H1 (cell line): Measurements from ENCODE around the gene SLIT3.

Experiments
- ASH2L ChIP-seq: fragments of 200-600, 300-600 bp; sonication (generic); IDR thresholded peaks from one replicate; pipeline ENCODE4 v1.7.1; 2017; ENCODE audit warnings: low read length
- CTCF ChIP-seq, 3 experiments: IDR thresholded peaks; 1 replicate in 2 of 3; 2 replicates in 1 of 3; pipeline versions ENCODE4 v1.5.1 to v1.6.1; 2011; ENCODE audit warnings: low read length in 3 of 3, mild to moderate bottlenecking in 3 of 3, inconsistent platforms in 2 of 3, low read depth in 1 of 3, moderate library complexity in 1 of 3; ENCODE audit not compliant: insufficient read depth in 1 of 3; ENCODE audit errors: control extremely low read depth in 1 of 3
- EGR1 ChIP-seq: IDR thresholded peaks from 2 replicates; pipeline ENCODE4 v1.6.1; 2011; ENCODE audit warnings: low read depth, low read length, borderline replicate concordance
- GABPA ChIP-seq: IDR thresholded peaks from 2 replicates; pipeline ENCODE4 v1.6.1; 2011; ENCODE audit warnings: mild to moderate bottlenecking, low read length, moderate library complexity, borderline replicate concordance; ENCODE audit not compliant: insufficient read depth
- KDM1A ChIP-seq: fragments of 200-600, 300-600 bp; sonication (generic); IDR thresholded peaks from 2 replicates; pipeline ENCODE4 v1.7.1; 2016; ENCODE audit warnings: mild to moderate bottlenecking, low read length, borderline replicate concordance
- YY1 ChIP-seq: IDR thresholded peaks from 2 replicates; pipeline ENCODE4 v1.6.1; 2011; ENCODE audit warnings: low read depth, mild to moderate bottlenecking, low read length
- TF ChIP-seq, protein P1 (sequence below): fragments of 300-600 bp; sonication (generic); IDR thresholded peaks from 2 replicates; pipeline ENCODE4 v1.7.1; 2012; ENCODE audit warnings: low read length, moderate library complexity, mild to moderate bottlenecking, inconsistent platforms; ENCODE audit not compliant: insufficient replicate concordance

DNA sequence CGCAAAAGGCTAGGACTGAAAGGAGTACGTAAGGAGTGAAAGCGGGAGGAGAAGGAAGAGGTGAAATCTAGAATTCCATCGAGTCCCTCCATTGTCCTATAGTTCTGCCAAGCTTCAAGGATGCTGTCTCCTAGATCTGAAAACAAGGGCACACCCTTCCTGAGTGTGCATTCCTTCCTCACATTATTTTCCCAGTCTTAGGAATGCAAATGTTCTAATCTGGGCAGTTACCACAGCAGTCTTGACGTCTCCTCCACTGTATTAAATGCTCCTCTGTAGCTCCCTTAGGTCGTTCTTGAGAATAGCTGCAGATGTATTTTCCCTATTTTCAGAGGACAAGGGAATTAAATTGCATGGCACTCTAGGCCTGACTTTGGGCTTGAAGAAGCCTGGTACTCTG is 127.6 kb downstream of the SLIT3 start:
- TF ChIP-seq GABPA = no peak
- TF ChIP-seq KDM1A = no peak
- TF ChIP-seq, protein P1, sequence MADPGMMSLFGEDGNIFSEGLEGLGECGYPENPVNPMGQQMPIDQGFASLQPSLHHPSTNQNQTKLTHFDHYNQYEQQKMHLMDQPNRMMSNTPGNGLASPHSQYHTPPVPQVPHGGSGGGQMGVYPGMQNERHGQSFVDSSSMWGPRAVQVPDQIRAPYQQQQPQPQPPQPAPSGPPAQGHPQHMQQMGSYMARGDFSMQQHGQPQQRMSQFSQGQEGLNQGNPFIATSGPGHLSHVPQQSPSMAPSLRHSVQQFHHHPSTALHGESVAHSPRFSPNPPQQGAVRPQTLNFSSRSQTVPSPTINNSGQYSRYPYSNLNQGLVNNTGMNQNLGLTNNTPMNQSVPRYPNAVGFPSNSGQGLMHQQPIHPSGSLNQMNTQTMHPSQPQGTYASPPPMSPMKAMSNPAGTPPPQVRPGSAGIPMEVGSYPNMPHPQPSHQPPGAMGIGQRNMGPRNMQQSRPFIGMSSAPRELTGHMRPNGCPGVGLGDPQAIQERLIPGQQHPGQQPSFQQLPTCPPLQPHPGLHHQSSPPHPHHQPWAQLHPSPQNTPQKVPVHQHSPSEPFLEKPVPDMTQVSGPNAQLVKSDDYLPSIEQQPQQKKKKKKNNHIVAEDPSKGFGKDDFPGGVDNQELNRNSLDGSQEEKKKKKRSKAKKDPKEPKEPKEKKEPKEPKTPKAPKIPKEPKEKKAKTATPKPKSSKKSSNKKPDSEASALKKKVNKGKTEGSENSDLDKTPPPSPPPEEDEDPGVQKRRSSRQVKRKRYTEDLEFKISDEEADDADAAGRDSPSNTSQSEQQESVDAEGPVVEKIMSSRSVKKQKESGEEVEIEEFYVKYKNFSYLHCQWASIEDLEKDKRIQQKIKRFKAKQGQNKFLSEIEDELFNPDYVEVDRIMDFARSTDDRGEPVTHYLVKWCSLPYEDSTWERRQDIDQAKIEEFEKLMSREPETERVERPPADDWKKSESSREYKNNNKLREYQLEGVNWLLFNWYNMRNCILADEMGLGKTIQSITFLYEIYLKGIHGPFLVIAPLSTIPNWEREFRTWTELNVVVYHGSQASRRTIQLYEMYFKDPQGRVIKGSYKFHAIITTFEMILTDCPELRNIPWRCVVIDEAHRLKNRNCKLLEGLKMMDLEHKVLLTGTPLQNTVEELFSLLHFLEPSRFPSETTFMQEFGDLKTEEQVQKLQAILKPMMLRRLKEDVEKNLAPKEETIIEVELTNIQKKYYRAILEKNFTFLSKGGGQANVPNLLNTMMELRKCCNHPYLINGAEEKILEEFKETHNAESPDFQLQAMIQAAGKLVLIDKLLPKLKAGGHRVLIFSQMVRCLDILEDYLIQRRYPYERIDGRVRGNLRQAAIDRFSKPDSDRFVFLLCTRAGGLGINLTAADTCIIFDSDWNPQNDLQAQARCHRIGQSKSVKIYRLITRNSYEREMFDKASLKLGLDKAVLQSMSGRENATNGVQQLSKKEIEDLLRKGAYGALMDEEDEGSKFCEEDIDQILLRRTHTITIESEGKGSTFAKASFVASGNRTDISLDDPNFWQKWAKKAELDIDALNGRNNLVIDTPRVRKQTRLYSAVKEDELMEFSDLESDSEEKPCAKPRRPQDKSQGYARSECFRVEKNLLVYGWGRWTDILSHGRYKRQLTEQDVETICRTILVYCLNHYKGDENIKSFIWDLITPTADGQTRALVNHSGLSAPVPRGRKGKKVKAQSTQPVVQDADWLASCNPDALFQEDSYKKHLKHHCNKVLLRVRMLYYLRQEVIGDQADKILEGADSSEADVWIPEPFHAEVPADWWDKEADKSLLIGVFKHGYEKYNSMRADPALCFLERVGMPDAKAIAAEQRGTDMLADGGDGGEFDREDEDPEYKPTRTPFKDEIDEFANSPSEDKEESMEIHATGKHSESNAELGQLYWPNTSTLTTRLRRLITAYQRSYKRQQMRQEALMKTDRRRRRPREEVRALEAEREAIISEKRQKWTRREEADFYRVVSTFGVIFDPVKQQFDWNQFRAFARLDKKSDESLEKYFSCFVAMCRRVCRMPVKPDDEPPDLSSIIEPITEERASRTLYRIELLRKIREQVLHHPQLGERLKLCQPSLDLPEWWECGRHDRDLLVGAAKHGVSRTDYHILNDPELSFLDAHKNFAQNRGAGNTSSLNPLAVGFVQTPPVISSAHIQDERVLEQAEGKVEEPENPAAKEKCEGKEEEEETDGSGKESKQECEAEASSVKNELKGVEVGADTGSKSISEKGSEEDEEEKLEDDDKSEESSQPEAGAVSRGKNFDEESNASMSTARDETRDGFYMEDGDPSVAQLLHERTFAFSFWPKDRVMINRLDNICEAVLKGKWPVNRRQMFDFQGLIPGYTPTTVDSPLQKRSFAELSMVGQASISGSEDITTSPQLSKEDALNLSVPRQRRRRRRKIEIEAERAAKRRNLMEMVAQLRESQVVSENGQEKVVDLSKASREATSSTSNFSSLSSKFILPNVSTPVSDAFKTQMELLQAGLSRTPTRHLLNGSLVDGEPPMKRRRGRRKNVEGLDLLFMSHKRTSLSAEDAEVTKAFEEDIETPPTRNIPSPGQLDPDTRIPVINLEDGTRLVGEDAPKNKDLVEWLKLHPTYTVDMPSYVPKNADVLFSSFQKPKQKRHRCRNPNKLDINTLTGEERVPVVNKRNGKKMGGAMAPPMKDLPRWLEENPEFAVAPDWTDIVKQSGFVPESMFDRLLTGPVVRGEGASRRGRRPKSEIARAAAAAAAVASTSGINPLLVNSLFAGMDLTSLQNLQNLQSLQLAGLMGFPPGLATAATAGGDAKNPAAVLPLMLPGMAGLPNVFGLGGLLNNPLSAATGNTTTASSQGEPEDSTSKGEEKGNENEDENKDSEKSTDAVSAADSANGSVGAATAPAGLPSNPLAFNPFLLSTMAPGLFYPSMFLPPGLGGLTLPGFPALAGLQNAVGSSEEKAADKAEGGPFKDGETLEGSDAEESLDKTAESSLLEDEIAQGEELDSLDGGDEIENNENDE = no peak
- no peak for TF ChIP-seq CTCF (IDR thresholded peaks at IDR 0.05; ENCODE audit: control extremely low read depth in 1 of 3, insufficient read depth in 1 of 3, low read depth in 1 of 3, low read length in 3 of 3)
- TF ChIP-seq ASH2L = no peak
- no peak for TF ChIP-seq EGR1
- no peak for TF ChIP-seq YY1
